GM12878 (cell line): ENCODE data around the gene ALOX12B. TPM values are rescaled to one million over a fixed set of nuclear protein-coding genes. Genes with fewer than 3 reads are reported as not detected.

Experiments used
- ATAC-seq: fragments of 200-7000 bp; cut with Tn5 transposase; 3 replicates; pipeline ENCODE4 v1.9.1; 2020; ENCODE audit warnings: mild to moderate bottlenecking, moderate library complexity
- BruUV-seq: library from RNA; stranded (reverse); fragments of 400-500 nt; replicated peaks from 2 replicates; lab custom pipeline; 2021; lab: Mats Ljungman, UMichigan
- CTCF ChIA-PET: fragments of 300-600 bp; sonication (Branson Sonifier 250); formaldehyde crosslinking; extraction: SDS; loops from one replicate; lab custom pipeline; 2021; ENCODE audit warnings: inconsistent platforms; lab: Yijun Ruan, JAX
- POLR2A ChIA-PET: fragments of 350-600 bp; formaldehyde crosslinking; extraction: SDS; loops from one replicate; lab custom pipeline; 2021; ENCODE audit warnings: inconsistent platforms; lab: Charles Lee
- RAD21 ChIA-PET: fragments of 300-600 bp; sonication (Branson Sonifier 250); formaldehyde crosslinking; loops from one replicate; lab custom pipeline; 2023; ENCODE audit warnings: antibody characterized with exemption; ENCODE audit not compliant: unreplicated experiment; lab: Charles Lee
- SMC1A ChIA-PET: fragments of 300-600 bp; sonication (Branson Sonifier 250); formaldehyde crosslinking; loops from one replicate; lab custom pipeline; 2023; ENCODE audit not compliant: unreplicated experiment, uncharacterized antibody; lab: Charles Lee
- DNase-seq: peaks from one replicate; pipeline ENCODE4 v3.0.0-alpha.2; 2011; ENCODE audit warnings: low read depth, low spot score
- FAIRE-seq: peaks from 3 replicates; lab custom pipeline; 2011; peaks lifted over from hg19 to GRCh38; lab: Jason Lieb, UNC
- H2AFZ ChIP-seq: 2 replicates; pipeline ENCODE4 v1.6.0; 2011; ENCODE audit warnings: low read depth, low read length, control low read depth; ENCODE audit not compliant: control insufficient read depth
- H3K27ac ChIP-seq: 2 replicates; pipeline ENCODE4 v1.5.1; 2011; ENCODE audit warnings: control low read depth; ENCODE audit not compliant: control insufficient read depth, insufficient read depth
- H3K27me3 ChIP-seq, 2 experiments: replicated peaks in 1 of 2; 2 replicates each; pipeline versions ENCODE4 v1.6.0 to v1.6.1; 2011; ENCODE audit warnings: low read length in 1 of 2; ENCODE audit not compliant: control insufficient read depth in 2 of 2, insufficient read depth in 2 of 2
- H3K36me3 ChIP-seq, 2 experiments: 2 replicates each; pipeline ENCODE4 v1.5.1; 2011; ENCODE audit warnings: low read length in 1 of 2; ENCODE audit not compliant: control insufficient read depth in 2 of 2, insufficient read depth in 2 of 2
- H3K4me1 ChIP-seq: 2 replicates; pipeline ENCODE4 v1.6.1; 2011; ENCODE audit warnings: mild to moderate bottlenecking, low read length, moderate library complexity, mixed read lengths; ENCODE audit not compliant: control insufficient read depth, insufficient read depth
- H3K4me2 ChIP-seq: 2 replicates; pipeline ENCODE4 v1.6.0; 2011; ENCODE audit warnings: control low read depth; ENCODE audit not compliant: control insufficient read depth, insufficient read depth
- H3K4me3 ChIP-seq: fragments of 200-600 bp; sonication (generic); 2 replicates; pipeline ENCODE4 v1.5.1; 2016
- H3K79me2 ChIP-seq: 2 replicates; pipeline ENCODE4 v1.6.0; 2011; ENCODE audit warnings: low read length; ENCODE audit not compliant: control insufficient read depth, insufficient read depth
- H3K9ac ChIP-seq: 2 replicates; pipeline ENCODE4 v1.8.0; 2011; ENCODE audit warnings: low read length, control low read depth, mixed read lengths; ENCODE audit not compliant: control insufficient read depth, insufficient read depth
- H3K9me3 ChIP-seq: replicated peaks from 3 replicates; pipeline ENCODE4 v1.5.1; 2011; ENCODE audit warnings: mild to moderate bottlenecking, low read length; ENCODE audit not compliant: control insufficient read depth, insufficient read depth
- H4K20me1 ChIP-seq: 2 replicates; pipeline ENCODE4 v1.6.0; 2011; ENCODE audit not compliant: control insufficient read depth, insufficient read depth
- CEBPZ ChIP-seq: fragments of 150-350 bp; IDR thresholded peaks from 2 replicates; pipeline ENCODE4 v1.6.1; 2016; ENCODE audit warnings: low read depth, low read length
- GATAD2B ChIP-seq: fragments of 450-650 bp; conservative IDR thresholded peaks from 2 replicates; pipeline ENCODE4 v1.6.1; 2017; ENCODE audit warnings: low read depth, mild to moderate bottlenecking, moderate library complexity
- KAT2A ChIP-seq: conservative IDR thresholded peaks from 2 replicates; pipeline ENCODE4 v1.6.1; 2011; ENCODE audit warnings: low read depth, low read length; ENCODE audit not compliant: control insufficient read depth
- MTA3 ChIP-seq: IDR thresholded peaks from 2 replicates; pipeline ENCODE4 v1.6.1; 2012; ENCODE audit warnings: low read length, inconsistent platforms, borderline replicate concordance
- NFYB ChIP-seq: IDR thresholded peaks from 2 replicates; pipeline ENCODE4 v1.6.1; 2011; ENCODE audit warnings: low read depth, mild to moderate bottlenecking, low read length, improper control_type of control experiment, moderate library complexity; ENCODE audit not compliant: insufficient read depth
- ZBTB33 ChIP-seq: fragments of 450-650 bp; IDR thresholded peaks from 2 replicates; pipeline ENCODE4 v1.6.1; 2017; ENCODE audit warnings: mild to moderate bottlenecking
- ZNF384 ChIP-seq: IDR thresholded peaks from 2 replicates; pipeline ENCODE4 v1.6.1; 2012; ENCODE audit warnings: low read depth, mild to moderate bottlenecking, low read length, improper control_type of control experiment, borderline replicate concordance
- ZNF592 ChIP-seq: fragments of 450-650 bp; IDR thresholded peaks from 2 replicates; pipeline ENCODE4 v1.6.1; 2017; ENCODE audit warnings: mild to moderate bottlenecking, moderate library complexity
- WGBS: methylation state at CpG from one replicate; pipeline ENCODE4 v1.1.6; 2016; ENCODE audit warnings: low lambda C conversion rate; ENCODE audit not compliant: insufficient replicate concordance, insufficient coverage; ENCODE audit errors: missing lambda C conversion rate; 5-methylcytosine and 5-hydroxymethylcytosine counted together
- in situ Hi-C: fragments of 300-500 bp; cut with MboI; formaldehyde crosslinking; loops from 9 replicates; pipeline ENCODE4 v1.14.3; 2018; ENCODE audit warnings: mixed read lengths
- intact Hi-C: fragments of 100-400 bp; cut with micrococcal nuclease; formaldehyde crosslinking; loops from one replicate; pipeline ENCODE4 v1.14.2; 2022; ENCODE audit not compliant: unreplicated experiment
- polyA plus RNA-seq, 11 experiments: library from polyadenylated mRNA; depleted of rRNA in 4 of 11; unstranded in 6 of 11; stranded (reverse) in 5 of 11; fragments of >200 nt; fragmentation: Nextera tagmentation in 4 of 11; fragmentation: Illumina TruSeq in 1 of 11; extraction: Ambion mirVana in 4 of 11; extraction: Trizol in 1 of 11; gene quantifications; 1 replicate in 1 of 11; 2 replicates in 10 of 11; pipeline versions ENCODE4 v1.2.1 to v1.2.3, GENCODE V29; 2011 to 2016; ENCODE audit warnings: inconsistent platforms in 2 of 11, missing spikeins in 2 of 11, low read depth in 1 of 11
- total RNA-seq, 4 experiments: library from RNA; depleted of rRNA in 3 of 4; stranded (reverse); fragments of >200 nt in 3 of 4; fragmentation: Illumina TruSeq in 1 of 4; extraction: Trizol in 1 of 4; gene quantifications; 2 replicates each; pipeline versions ENCODE4 v1.2.1 to v1.2.3, GENCODE V29; 2013 to 2021
- TF ChIP-seq, protein P1 (sequence below): fragments of 450-650 bp; conservative IDR thresholded peaks from 2 replicates; pipeline ENCODE4 v1.6.1; 2017; ENCODE audit warnings: mild to moderate bottlenecking, moderate library complexity

ALOX12B gene
- total and polyA plus RNA-seq, 10 of the 15 experiments (the other 5 are each of a cell fraction or from before 2014, with no cell fraction given), result 0.17 to 0.54 TPM; not detected in 8

DNA sequence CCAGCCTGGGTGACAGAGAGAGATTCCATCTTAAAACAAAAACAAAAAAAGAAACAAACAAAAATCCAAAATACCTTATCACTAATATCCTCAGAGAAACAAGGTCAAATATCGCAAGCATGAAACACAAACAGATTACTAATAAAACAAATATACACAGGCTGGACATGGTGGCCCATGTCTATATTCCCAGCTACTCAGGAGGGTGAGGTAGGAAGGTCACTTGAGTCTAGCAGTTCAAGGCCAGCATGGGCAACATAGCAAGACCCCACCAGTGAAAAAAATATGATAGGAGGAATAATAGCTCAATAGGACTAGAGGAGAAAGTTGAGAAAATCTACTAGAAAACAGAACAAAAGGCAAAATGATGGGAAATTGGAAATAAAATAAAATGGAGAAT lies 55.6 kb downstream of the ALOX12B start (continued):
- TF ChIP-seq CEBPZ (no peak), KAT2A (no peak), ZBTB33 (no peak), ZNF384 (no peak)

DNA sequence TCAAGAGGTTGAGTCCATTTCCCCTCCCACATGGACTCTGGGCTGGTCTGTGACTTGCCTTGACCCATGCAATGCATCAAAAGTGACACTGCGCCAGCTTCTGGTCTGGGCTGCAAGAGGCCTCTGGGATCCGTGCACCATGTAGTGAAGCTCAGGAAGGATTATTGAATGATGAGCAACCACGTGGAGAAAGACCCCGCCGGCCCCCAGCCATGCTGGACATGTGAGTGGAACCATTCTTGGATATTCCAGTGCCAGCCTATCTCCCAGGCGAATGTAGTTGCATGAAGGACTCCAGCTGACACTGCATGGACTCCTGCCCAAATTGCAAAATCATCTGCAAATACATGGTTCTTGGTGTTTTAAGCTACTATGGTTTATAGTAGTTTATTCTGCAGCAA lies 56.3 kb downstream of the ALOX12B start:
- ATAC-seq (no peak), DNase-seq (no peak), FAIRE-seq (no peak)
- intact Hi-C loops (no loop called here), in situ Hi-C loops (no loop called here)
- ChIA-PET RAD21 (interaction anchor here (1.5 kb wide), 1 partner anchor 10 kb away, joined by 3 read pairs; no protein-coding TSS in a partner anchor), POLR2A (interaction anchor here (0.6 kb wide), 1 partner anchor 503 kb away, joined by 3 read pairs; no protein-coding TSS in a partner anchor), CTCF (interaction anchor here (0.7 to 1.5 kb wide), 4 partner anchors 10 to 163 kb away, joined by 3 to 11 read pairs (median 4); no protein-coding TSS in a partner anchor), SMC1A (interaction anchor here (0.6 to 1.1 kb wide), 4 partner anchors 9 to 868 kb away, joined by 3 to 4 read pairs (median 3); no protein-coding TSS in a partner anchor)
- no peaks in the 10 kb centered on the region; a peak in 2 of 4 replicates for H3K27me3 ChIP-seq
- no peaks in the 10 kb centered on the region for H3K36me3 ChIP-seq
- no TSS peak for BruUV-seq
- H3K4me2 ChIP-seq, result no peak overlapping the region
- H3K4me1 ChIP-seq, result no peaks in the 10 kb centered on the region
- H3K79me2 ChIP-seq, result no peaks in the 10 kb centered on the region
- no peaks in the 10 kb centered on the region for H4K20me1 ChIP-seq
- no peak overlapping the region for H3K9ac ChIP-seq
- H3K9me3 ChIP-seq, result no peaks in the 10 kb centered on the region; the same call in 2 of the 3 replicates
- no peak overlapping the region for H3K27ac ChIP-seq
- H2AFZ ChIP-seq, result no peak overlapping the region
- H3K4me3 ChIP-seq, result no peak overlapping the region
- 32% methylated on average over 6 of the region's 6 CpGs for WGBS
- TF ChIP-seq, protein P1, sequence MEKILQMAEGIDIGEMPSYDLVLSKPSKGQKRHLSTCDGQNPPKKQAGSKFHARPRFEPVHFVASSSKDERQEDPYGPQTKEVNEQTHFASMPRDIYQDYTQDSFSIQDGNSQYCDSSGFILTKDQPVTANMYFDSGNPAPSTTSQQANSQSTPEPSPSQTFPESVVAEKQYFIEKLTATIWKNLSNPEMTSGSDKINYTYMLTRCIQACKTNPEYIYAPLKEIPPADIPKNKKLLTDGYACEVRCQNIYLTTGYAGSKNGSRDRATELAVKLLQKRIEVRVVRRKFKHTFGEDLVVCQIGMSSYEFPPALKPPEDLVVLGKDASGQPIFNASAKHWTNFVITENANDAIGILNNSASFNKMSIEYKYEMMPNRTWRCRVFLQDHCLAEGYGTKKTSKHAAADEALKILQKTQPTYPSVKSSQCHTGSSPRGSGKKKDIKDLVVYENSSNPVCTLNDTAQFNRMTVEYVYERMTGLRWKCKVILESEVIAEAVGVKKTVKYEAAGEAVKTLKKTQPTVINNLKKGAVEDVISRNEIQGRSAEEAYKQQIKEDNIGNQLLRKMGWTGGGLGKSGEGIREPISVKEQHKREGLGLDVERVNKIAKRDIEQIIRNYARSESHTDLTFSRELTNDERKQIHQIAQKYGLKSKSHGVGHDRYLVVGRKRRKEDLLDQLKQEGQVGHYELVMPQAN, result no peak
- TF ChIP-seq NFYB (no peak), GATAD2B (no peak), ZNF592 (no peak), MTA3 (no peak)
